Embryonic facial prominence (tissue), 1 donor: ENCODE measurements around the gene CUL4A.

Source experiments
- DNase-seq: peaks from one replicate; pipeline ENCODE4 v3.0.0-alpha.2; 2016; ENCODE audit errors: extremely low spot score

CUL4A gene

GRCh38 chr13:113207890-113208420 is 1.5 kb upstream of the CUL4A start:
- no peak for DNase-seq

GRCh38 chr13:113208421-113209335 is 735 bp upstream of the CUL4A start, which contains the start of gene PCID2:
TSS of gene PCID2 (minus strand) at chr13:113208669. CDS start at chr13:113208634, 35 bp downstream.
- peak; percentile 84 for DNase-seq

GRCh38 chr13:113209759-113210421 is 477 bp downstream of the CUL4A start:
- no peak for DNase-seq

DNA sequence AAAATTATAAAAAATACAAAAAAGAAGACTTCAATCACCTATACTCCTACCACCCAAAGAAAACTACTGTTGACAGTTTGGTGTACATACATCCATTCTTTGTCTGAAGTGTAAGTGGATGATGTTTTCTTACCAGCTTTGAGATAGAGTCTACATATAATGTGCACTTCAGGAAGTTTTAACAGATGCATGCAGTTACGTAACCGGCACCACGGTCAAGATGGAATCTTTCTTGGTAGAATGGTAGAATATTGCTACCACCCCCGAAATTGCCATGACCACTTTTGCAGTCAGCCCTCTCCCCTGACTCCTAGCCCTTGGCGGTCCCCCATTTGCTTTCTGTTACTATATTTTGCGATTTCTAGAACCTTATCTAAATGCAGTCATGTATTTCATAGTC is 1.4 kb downstream of the CUL4A start:
- DNase-seq: no peak

DNA sequence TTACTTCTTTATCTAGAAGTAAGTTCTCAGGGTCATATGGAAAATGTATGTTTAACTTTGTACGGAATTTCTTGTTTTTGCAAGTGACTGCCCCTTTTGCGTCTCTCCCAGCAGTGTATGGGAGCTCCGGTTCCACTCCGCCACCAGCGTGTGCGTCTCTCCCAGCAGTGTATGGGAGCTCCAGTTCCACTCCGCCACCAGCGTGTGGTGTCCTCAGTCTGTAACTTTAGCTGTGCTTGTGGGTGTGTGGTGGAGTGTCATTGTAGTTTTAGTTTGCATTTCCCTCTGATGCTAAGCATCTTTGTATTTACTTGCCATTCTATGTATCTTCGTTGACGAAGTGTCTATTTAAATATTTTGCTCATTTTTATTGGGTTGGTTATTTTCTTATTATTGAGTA is 2.4 kb downstream of the CUL4A start:
- no peak for DNase-seq

GRCh38 chr13:113216254-113217048 is 7.0 kb downstream of the CUL4A start:
- DNase-seq: no peak

- no peak for DNase-seq
Measured at GRCh38 chr13:113218586-113218985, 9.2 kb downstream of the CUL4A start.

GRCh38 chr13:113219256-113219940 is 10.0 kb downstream of the CUL4A start:
- no peak for DNase-seq

- no peak for DNase-seq
Measured at GRCh38 chr13:113220141-113220598, 10.8 kb downstream of the CUL4A start.

DNA sequence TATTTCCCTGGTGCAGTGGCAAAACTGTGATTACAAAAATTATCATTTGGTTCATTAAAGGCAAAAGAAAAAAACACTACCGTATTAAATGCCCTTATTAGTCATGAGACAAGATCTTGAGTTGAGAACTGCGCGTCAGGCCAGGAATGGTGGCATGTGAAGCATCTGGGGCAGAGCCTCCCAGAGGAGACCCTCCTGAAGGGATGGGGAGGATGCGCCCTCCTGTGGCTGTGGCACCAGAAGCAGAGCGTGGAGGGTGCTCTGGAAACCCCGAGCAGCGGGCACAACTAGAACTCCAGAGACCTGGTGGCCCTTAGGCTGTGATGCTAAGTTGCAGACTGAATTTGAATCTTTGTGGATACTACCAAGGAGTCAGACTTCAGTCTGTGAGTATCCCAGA is 11.5 kb downstream of the CUL4A start:
- DNase-seq: no peak

DNA sequence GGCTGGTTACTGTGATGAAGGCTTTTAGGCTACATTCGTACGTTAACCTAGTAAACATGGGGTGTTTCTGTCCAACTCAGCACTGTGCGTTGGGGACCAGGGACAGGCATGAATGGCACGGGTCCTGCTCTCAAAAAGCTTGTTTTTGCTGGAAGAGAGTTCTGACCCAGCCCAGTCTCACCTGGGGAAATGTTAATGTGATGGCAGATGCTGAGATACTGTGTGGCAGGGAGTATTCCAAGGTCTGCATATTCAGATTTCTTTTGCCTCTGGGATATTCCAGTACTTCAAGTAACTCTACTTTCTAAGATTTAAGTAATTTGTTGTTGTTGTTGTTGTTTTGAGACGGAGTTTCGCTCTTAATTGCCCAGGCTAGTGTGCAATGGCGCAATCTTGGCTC is 13.7 kb downstream of the CUL4A start:
- DNase-seq: no peak

DNA sequence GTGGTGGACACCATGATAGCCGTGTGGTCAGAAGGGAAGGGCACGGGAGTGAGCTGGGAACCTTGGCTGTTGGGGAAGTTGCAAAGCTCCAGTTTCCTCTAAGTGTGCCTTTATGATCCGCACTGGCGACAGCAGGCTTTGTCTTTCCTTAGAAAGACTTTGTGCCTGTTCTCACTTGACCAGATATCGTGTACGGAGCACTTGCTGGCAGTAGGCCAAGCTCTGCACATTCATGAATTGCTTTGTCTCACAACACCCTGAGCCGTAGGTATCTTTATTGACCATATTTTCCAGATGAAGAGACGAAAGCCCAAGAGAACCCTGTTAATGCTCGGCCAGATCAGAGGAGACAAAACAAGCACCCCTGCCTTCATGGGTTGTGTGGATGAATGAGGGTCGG is 15.1 kb downstream of the CUL4A start:
- DNase-seq: no peak

- no peak for DNase-seq
Measured at GRCh38 chr13:113225515-113225914, 16.1 kb downstream of the CUL4A start.

DNA sequence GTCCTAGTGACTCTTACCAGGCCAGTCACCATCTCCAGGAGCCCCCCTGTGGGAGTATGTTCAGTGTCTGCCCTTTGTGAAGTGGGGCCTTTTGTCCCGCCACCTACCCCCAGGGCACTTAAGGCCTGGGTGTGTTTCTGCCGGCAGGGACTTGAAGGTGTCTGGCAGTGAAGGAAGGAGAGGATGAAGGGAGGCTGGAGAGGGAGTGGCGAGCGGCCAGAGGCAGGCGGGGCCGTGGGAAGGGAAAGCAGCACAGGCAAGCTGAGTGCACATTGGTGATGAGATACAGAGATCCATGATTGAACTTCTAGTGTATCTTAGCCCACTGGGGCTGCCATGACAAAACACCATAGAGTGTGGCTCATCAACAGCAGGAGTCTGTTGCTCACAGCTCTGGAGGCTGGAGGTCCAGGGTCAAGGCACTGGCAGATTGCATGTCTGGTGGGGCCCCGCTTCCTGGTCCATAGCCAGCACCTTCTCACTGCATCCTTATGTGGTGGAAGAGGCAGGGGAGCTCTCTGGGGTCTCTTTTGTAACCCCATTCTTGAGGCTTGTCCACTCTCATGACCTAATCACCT is 17.5 kb downstream of the CUL4A start:
- DNase-seq: no peak

DNA sequence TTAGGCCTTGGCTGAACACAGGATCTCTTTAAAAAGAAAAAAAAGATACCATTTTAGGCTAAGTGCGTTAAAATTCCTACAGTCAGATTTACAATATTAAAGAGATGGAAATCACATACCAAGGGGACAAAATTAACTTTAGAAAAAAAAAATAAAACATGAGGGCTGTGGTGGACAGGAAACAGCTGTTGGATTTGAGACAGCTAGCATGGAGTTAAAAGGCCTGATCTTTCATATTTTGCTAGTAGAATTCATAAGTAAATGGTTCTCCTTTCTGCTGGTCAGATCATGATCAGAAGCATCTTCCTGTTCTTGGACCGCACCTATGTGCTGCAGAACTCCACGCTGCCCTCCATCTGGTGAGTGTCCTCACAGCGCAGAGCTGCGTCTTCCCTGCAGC is 19.7 kb downstream of the CUL4A start:
- DNase-seq: no peak

DNA sequence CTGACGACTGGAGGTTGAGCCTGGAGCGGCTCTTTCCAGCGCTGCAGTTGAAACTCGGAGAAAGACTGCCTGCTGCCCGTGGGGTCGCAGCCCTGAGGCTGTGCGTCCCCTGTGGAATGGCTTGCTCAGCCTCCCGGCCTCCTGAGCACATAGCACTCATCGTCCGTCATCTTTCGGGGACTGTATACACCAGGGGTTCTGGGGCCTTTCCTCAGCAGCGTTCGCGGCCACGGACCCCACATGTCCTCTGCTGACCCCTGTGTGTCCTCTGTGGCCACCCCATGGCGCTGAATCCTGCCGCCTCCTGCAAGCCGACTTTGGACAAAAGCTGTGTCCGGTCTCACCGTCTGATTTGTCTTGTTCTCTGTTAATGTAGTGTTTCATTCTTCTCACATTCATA is 20.4 kb downstream of the CUL4A start:
- DNase-seq: no peak

GRCh38 chr13:113231306-113232207 is 22.1 kb downstream of the CUL4A start:
- DNase-seq: no peak

GRCh38 chr13:113232208-113233003 is 23.0 kb downstream of the CUL4A start:
- DNase-seq: no peak

DNA sequence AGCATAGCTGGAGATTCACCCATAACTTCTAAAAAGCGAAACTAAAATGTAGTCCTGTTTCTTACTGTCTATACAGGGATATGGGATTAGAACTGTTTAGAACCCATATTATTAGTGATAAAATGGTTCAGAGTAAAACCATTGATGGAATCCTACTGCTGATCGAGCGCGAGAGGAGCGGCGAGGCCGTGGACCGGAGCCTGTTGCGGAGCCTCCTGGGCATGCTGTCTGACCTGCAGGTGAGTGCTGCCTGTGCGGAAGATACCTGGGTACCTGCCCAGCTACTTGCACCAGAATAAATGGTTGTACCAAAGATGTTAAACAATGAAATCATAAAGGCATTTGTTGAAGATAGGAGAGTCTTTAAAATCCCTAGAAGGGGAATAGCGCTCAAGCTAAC is 23.7 kb downstream of the CUL4A start:
- DNase-seq: no peak
